GM12878 (cell line): ENCODE results near the gene TMPRSS2. TPM values are rescaled to one million over a fixed set of nuclear protein-coding genes. Genes with fewer than 3 reads are reported as not detected.

Experiments used
- ATAC-seq: fragments of 200-7000 bp; cut with Tn5 transposase; 3 replicates; pipeline ENCODE4 v1.9.1; 2020; ENCODE audit warnings: mild to moderate bottlenecking, moderate library complexity
- BruUV-seq: library from RNA; stranded (reverse); fragments of 400-500 nt; replicated peaks from 2 replicates; lab custom pipeline; 2021; lab: Mats Ljungman, UMichigan
- CTCF ChIA-PET: fragments of 300-600 bp; sonication (Branson Sonifier 250); formaldehyde crosslinking; extraction: SDS; loops from one replicate; lab custom pipeline; 2021; ENCODE audit warnings: inconsistent platforms; lab: Yijun Ruan, JAX
- POLR2A ChIA-PET: fragments of 350-600 bp; formaldehyde crosslinking; extraction: SDS; loops from one replicate; lab custom pipeline; 2021; ENCODE audit warnings: inconsistent platforms; lab: Charles Lee
- RAD21 ChIA-PET: fragments of 300-600 bp; sonication (Branson Sonifier 250); formaldehyde crosslinking; loops from one replicate; lab custom pipeline; 2023; ENCODE audit warnings: antibody characterized with exemption; ENCODE audit not compliant: unreplicated experiment; lab: Charles Lee
- SMC1A ChIA-PET: fragments of 300-600 bp; sonication (Branson Sonifier 250); formaldehyde crosslinking; loops from one replicate; lab custom pipeline; 2023; ENCODE audit not compliant: unreplicated experiment, uncharacterized antibody; lab: Charles Lee
- DNase-seq: peaks from one replicate; pipeline ENCODE4 v3.0.0-alpha.2; 2011; ENCODE audit warnings: low read depth, low spot score
- FAIRE-seq: peaks from 3 replicates; lab custom pipeline; 2011; peaks lifted over from hg19 to GRCh38; lab: Jason Lieb, UNC
- H2AFZ ChIP-seq: 2 replicates; pipeline ENCODE4 v1.6.0; 2011; ENCODE audit warnings: low read depth, low read length, control low read depth; ENCODE audit not compliant: control insufficient read depth
- H3K27ac ChIP-seq: 2 replicates; pipeline ENCODE4 v1.5.1; 2011; ENCODE audit warnings: control low read depth; ENCODE audit not compliant: control insufficient read depth, insufficient read depth
- H3K27me3 ChIP-seq, 2 experiments: replicated peaks in 1 of 2; 2 replicates each; pipeline versions ENCODE4 v1.6.0 to v1.6.1; 2011; ENCODE audit warnings: low read length in 1 of 2; ENCODE audit not compliant: control insufficient read depth in 2 of 2, insufficient read depth in 2 of 2
- H3K36me3 ChIP-seq, 2 experiments: 2 replicates each; pipeline ENCODE4 v1.5.1; 2011; ENCODE audit warnings: low read length in 1 of 2; ENCODE audit not compliant: control insufficient read depth in 2 of 2, insufficient read depth in 2 of 2
- H3K4me1 ChIP-seq: 2 replicates; pipeline ENCODE4 v1.6.1; 2011; ENCODE audit warnings: mild to moderate bottlenecking, low read length, moderate library complexity, mixed read lengths; ENCODE audit not compliant: control insufficient read depth, insufficient read depth
- H3K4me2 ChIP-seq: 2 replicates; pipeline ENCODE4 v1.6.0; 2011; ENCODE audit warnings: control low read depth; ENCODE audit not compliant: control insufficient read depth, insufficient read depth
- H3K4me3 ChIP-seq: fragments of 200-600 bp; sonication (generic); 2 replicates; pipeline ENCODE4 v1.5.1; 2016
- H3K79me2 ChIP-seq: 2 replicates; pipeline ENCODE4 v1.6.0; 2011; ENCODE audit warnings: low read length; ENCODE audit not compliant: control insufficient read depth, insufficient read depth
- H3K9ac ChIP-seq: 2 replicates; pipeline ENCODE4 v1.8.0; 2011; ENCODE audit warnings: low read length, control low read depth, mixed read lengths; ENCODE audit not compliant: control insufficient read depth, insufficient read depth
- H3K9me3 ChIP-seq: replicated peaks from 3 replicates; pipeline ENCODE4 v1.5.1; 2011; ENCODE audit warnings: mild to moderate bottlenecking, low read length; ENCODE audit not compliant: control insufficient read depth, insufficient read depth
- H4K20me1 ChIP-seq: 2 replicates; pipeline ENCODE4 v1.6.0; 2011; ENCODE audit not compliant: control insufficient read depth, insufficient read depth
- ASH2L ChIP-seq: fragments of 300-600, 200-600 bp; sonication (generic); IDR thresholded peaks from 2 replicates; pipeline ENCODE4 v1.6.1; 2017; ENCODE audit warnings: low read depth, mild to moderate bottlenecking, borderline replicate concordance
- BHLHE40 ChIP-seq, 2 experiments: fragments of 450-650 bp in 1 of 2; IDR thresholded peaks; 2 replicates each; pipeline ENCODE4 v1.6.1; 2011 to 2017; ENCODE audit warnings: low read depth in 2 of 2, borderline replicate concordance in 1 of 2, improper control_type of control experiment in 1 of 2, low read length in 1 of 2, mild to moderate bottlenecking in 1 of 2
- CBX5 ChIP-seq: sonication (generic); IDR thresholded peaks from 2 replicates; pipeline ENCODE4 v1.6.1; 2016; ENCODE audit warnings: low read depth, moderate library complexity, mild to moderate bottlenecking, inconsistent platforms
- CREM ChIP-seq: IDR thresholded peaks from 2 replicates; pipeline ENCODE4 v1.6.1; 2014; ENCODE audit warnings: antibody characterized with exemption, low read depth
- FOXM1 ChIP-seq: IDR thresholded peaks from 2 replicates; pipeline ENCODE4 v1.6.1; 2012; ENCODE audit warnings: low read depth, mild to moderate bottlenecking, inconsistent platforms, low read length, moderate library complexity
- IKZF1 ChIP-seq: fragments of 450-650 bp; conservative IDR thresholded peaks from 2 replicates; pipeline ENCODE4 v1.6.1; 2017; ENCODE audit warnings: antibody characterized with exemption, mild to moderate bottlenecking
- IKZF2 ChIP-seq, 2 experiments: fragments of 450-650 bp; IDR thresholded peaks; 2 replicates each; pipeline ENCODE4 v1.6.1; 2017; ENCODE audit warnings: mild to moderate bottlenecking in 2 of 2, moderate library complexity in 2 of 2
- MLLT1 ChIP-seq: fragments of 450-650 bp; IDR thresholded peaks from 2 replicates; pipeline ENCODE4 v1.6.1; 2016; ENCODE audit warnings: mild to moderate bottlenecking
- NFYB ChIP-seq: IDR thresholded peaks from 2 replicates; pipeline ENCODE4 v1.6.1; 2011; ENCODE audit warnings: low read depth, mild to moderate bottlenecking, low read length, improper control_type of control experiment, moderate library complexity; ENCODE audit not compliant: insufficient read depth
- PAX8 ChIP-seq: fragments of 450-650 bp; IDR thresholded peaks from 2 replicates; pipeline ENCODE4 v1.6.1; 2017; ENCODE audit warnings: mild to moderate bottlenecking, moderate library complexity
- RB1 ChIP-seq: fragments of 450-650 bp; formaldehyde crosslinking; IDR thresholded peaks from 2 replicates; pipeline ENCODE4 v1.6.1; 2017; ENCODE audit warnings: mild to moderate bottlenecking, borderline replicate concordance
- RELA ChIP-seq: fragments of 450-650 bp; IDR thresholded peaks from 2 replicates; pipeline ENCODE4 v1.8.0; 2014; ENCODE audit warnings: borderline replicate concordance; ENCODE audit not compliant: partially characterized antibody
- ZNF217 ChIP-seq: fragments of 450-650 bp; IDR thresholded peaks from 2 replicates; pipeline ENCODE4 v1.6.1; 2017; ENCODE audit warnings: antibody characterized with exemption, mild to moderate bottlenecking
- WGBS: methylation state at CpG from one replicate; pipeline ENCODE4 v1.1.6; 2016; ENCODE audit warnings: low lambda C conversion rate; ENCODE audit not compliant: insufficient replicate concordance, insufficient coverage; ENCODE audit errors: missing lambda C conversion rate; 5-methylcytosine and 5-hydroxymethylcytosine counted together
- in situ Hi-C: fragments of 300-500 bp; cut with MboI; formaldehyde crosslinking; loops from 9 replicates; pipeline ENCODE4 v1.14.3; 2018; ENCODE audit warnings: mixed read lengths
- intact Hi-C: fragments of 100-400 bp; cut with micrococcal nuclease; formaldehyde crosslinking; loops from one replicate; pipeline ENCODE4 v1.14.2; 2022; ENCODE audit not compliant: unreplicated experiment
- polyA plus RNA-seq, 11 experiments: library from polyadenylated mRNA; depleted of rRNA in 4 of 11; unstranded in 6 of 11; stranded (reverse) in 5 of 11; fragments of >200 nt; fragmentation: Nextera tagmentation in 4 of 11; fragmentation: Illumina TruSeq in 1 of 11; extraction: Ambion mirVana in 4 of 11; extraction: Trizol in 1 of 11; gene quantifications; 1 replicate in 1 of 11; 2 replicates in 10 of 11; pipeline versions ENCODE4 v1.2.1 to v1.2.3, GENCODE V29; 2011 to 2016; ENCODE audit warnings: inconsistent platforms in 2 of 11, missing spikeins in 2 of 11, low read depth in 1 of 11
- total RNA-seq, 4 experiments: library from RNA; depleted of rRNA in 3 of 4; stranded (reverse); fragments of >200 nt in 3 of 4; fragmentation: Illumina TruSeq in 1 of 4; extraction: Trizol in 1 of 4; gene quantifications; 2 replicates each; pipeline versions ENCODE4 v1.2.1 to v1.2.3, GENCODE V29; 2013 to 2021

Gene TMPRSS2
- total and polyA plus RNA-seq, 10 of the 15 experiments (the other 5 are each of a cell fraction or from before 2014, with no cell fraction given), result 0.19 to 0.26 TPM; not detected in 8

- Histone ChIP-seq H3K27ac (no peak overlapping the region), H3K27me3 (no peaks in the 10 kb centered on the region)
- DNase-seq, result no peak
- intact Hi-C loops, result loop anchor here (5.0 kb wide), 1 partner anchor 123 kb away; no protein-coding TSS in a partner anchor
- CTCF ChIA-PET, result no interaction called here
- no peak for FAIRE-seq
- no peak for TF ChIP-seq ASH2L
- TF ChIP-seq FOXM1, result no peak
- no peak for TF ChIP-seq IKZF1
- TF ChIP-seq CREM, result no peak
- TF ChIP-seq IKZF2 (IDR thresholded peaks at IDR 0.05), result no peak
- no peak for TF ChIP-seq BHLHE40 (IDR thresholded peaks at IDR 0.05; ENCODE audit: borderline replicate concordance in 1 of 2, low read depth in 2 of 2, low read length in 1 of 2)
- TF ChIP-seq ZNF217, result no peak
- no peak for TF ChIP-seq NFYB
- no peak for TF ChIP-seq RB1
- no peak for TF ChIP-seq CBX5
- no peak for TF ChIP-seq PAX8
- TF ChIP-seq MLLT1, result no peak
- no peak for TF ChIP-seq RELA
- TF ChIP-seq, all 136 proteins: peak for 0
- no peak for ATAC-seq
- WGBS, result 48% methylated on average over 8 of the region's 8 CpGs
- Histone ChIP-seq H3K4me2 (no peak overlapping the region), H2AFZ (no peak overlapping the region), H3K4me1 (0 out of 2 replicates have a peak, but pooled peaks cover 3% of the 10 kb centered on the region), H3K36me3 (no peaks in the 10 kb centered on the region), H3K9ac (no peak overlapping the region), H3K9me3 (no peaks in the 10 kb centered on the region), H4K20me1 (no peaks in the 10 kb centered on the region), H3K4me3 (no peak overlapping the region), H3K79me2 (no peaks in the 10 kb centered on the region)
- in situ Hi-C loops, result no loop called here
- ChIA-PET RAD21 (no interaction called here), POLR2A (no interaction called here), SMC1A (no interaction called here)
- no TSS peak for BruUV-seq
These were observed 28.3 kb downstream of the TMPRSS2 start for GRCh38 chr21:41479686-41480085.
